Naive thymus-derived CD8-positive, alpha-beta T cell (primary cell): Measurements from ENCODE around the gene CASR. TPM values are rescaled to one million over a fixed set of nuclear protein-coding genes. Genes with fewer than 3 reads are reported as not detected.
A peak's percentile ranks its signal among the peaks of the same experiment; 100 is the strongest.

Experiments
- ATAC-seq, 2 donors: fragments of 150-1000 bp; cut with Tn5 transposase in 1 of 2; sonication (Bioruptor Pico), chemical (Tn5 transposase) in 1 of 2; 1 replicate in 1 of 2; 2 replicates in 1 of 2; pipeline ENCODE4 v1.10.0; 2021; ENCODE audit warnings: mild to moderate bottlenecking in 2 of 2, moderate library complexity in 2 of 2
- POLR2A ChIA-PET: fragments of 350-600 bp; sonication (Branson Sonifier 250); formaldehyde crosslinking; loops from one replicate; lab custom pipeline; 2021; ENCODE audit warnings: antibody characterized with exemption; lab: Charles Lee
- DNase-seq, 10 donors: peaks; one replicate each; pipeline versions ENCODE4 v3.0.0 to v3.0.0-alpha.2; 2020 to 2022
- H3K27ac Mint-ChIP-seq, 10 donors: one replicate each; pipeline ENCODE4 v1.8.0; 2020 to 2022; ENCODE audit warnings: mild to moderate bottlenecking in 10 of 10, mixed read lengths in 10 of 10, moderate library complexity in 4 of 10, inconsistent platforms in 1 of 10
- H3K27me3 Mint-ChIP-seq, 5 donors: one replicate each; pipeline ENCODE4 v1.8.0; 2021 to 2022; ENCODE audit warnings: mixed read lengths in 5 of 5
- H3K36me3 Mint-ChIP-seq, 3 donors: one replicate each; pipeline ENCODE4 v1.8.0; 2020 to 2022; ENCODE audit warnings: mixed read lengths in 3 of 3, mild to moderate bottlenecking in 2 of 3, inconsistent platforms in 1 of 3
- H3K4me1 Mint-ChIP-seq, 4 donors: one replicate each; pipeline ENCODE4 v1.8.0; 2021 to 2022; ENCODE audit warnings: mixed read lengths in 4 of 4
- H3K4me3 Mint-ChIP-seq, 10 donors: one replicate each; pipeline ENCODE4 v1.8.0; 2020 to 2022; ENCODE audit warnings: mild to moderate bottlenecking in 10 of 10, mixed read lengths in 10 of 10, moderate library complexity in 6 of 10, inconsistent platforms in 1 of 10
- H3K9me3 Mint-ChIP-seq, 9 donors: one replicate each; pipeline ENCODE4 v1.8.0; 2020 to 2022; ENCODE audit warnings: mixed read lengths in 9 of 9, mild to moderate bottlenecking in 3 of 9, inconsistent platforms in 1 of 9, moderate library complexity in 1 of 9
- polyA plus RNA-seq, 3 donors: library from polyadenylated mRNA; unstranded; fragments of 300-500 nt; fragmentation: Illumina TruSeq; gene quantifications; one replicate each; pipeline ENCODE4 v1.2.3, GENCODE V29; 2021
- total RNA-seq, 8 experiments: library from RNA in 2 of 8; stranded (reverse) in 2 of 8; gene quantifications; one replicate each; pipeline ENCODE4 v1.2.3 and lab custom pipeline; 2021 to 2026

The CASR gene
- total and polyA plus RNA-seq, 5 experiments from 2014 or later, result not detected

DNA sequence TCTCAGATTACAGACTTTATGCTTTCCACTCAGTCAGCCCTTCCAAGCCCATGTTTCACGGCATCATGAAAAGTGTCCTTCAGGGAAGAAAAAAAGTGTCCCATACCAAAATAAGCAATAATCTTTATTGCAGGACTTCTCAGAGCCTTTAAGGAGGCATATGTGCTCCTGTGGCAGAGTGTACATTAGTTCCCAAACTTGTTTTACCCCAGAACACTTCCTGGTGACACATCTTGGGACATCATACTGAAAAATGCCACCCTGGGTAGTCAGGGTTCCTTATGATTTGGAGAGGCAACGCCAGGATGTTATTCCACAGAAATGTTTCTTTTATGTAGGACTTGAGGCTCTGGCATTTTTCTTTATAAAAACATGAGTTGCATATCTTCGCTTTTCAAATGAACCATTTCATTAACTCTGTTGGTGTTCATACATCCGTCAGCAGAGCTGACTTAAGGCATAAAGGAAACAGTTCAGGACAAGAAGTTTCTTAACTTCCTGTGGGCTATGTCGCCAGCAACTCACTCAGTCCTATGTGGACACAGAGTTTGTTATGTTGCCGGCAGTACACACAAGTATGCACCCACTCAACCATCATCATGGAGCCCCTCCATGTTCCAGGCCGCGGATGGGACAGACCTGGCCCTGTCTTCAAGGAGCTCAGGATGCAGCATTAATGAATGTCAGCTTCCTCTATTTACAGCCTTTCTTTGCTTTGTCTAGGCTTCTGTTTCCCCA lies 63.8 kb downstream of the CASR start:
- Mint-ChIP-seq H3K36me3 (no peaks in the 10 kb centered on the region), H3K4me1 (peaks cover 1 to 31% (median 11%) of the 10 kb centered on the region in 4 donors), H3K27me3 (peaks cover 0 to 4% (median 0%) of the 10 kb centered on the region in 5 donors), H3K27ac (peak overlapping the region in 1 of 10 donors; percentile 1), H3K4me3 (peak overlapping the region in 1 of 10 donors; percentile 68), H3K9me3 (no peaks in the 10 kb centered on the region)
- no peak for DNase-seq
- ATAC-seq, result peak in 1 of 2 donors; percentile 5
- POLR2A ChIA-PET, result no interaction called here

DNA sequence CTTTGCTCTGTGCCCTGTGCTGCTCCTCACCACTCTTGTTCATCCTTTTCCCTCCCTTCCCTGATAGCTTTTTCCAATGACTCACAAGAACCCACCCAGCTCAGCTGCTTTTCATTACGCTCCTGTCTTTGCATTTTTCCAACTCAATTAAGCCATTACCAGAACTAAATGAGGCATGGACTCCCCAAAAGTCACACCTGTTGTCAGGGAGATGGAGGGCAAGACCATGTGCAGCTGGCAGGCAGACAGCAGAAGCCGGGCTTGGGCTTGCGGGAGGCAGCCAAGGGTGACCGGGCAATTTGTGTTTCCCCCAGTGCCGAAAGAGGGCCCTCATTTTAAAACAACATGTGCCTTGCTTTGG lies 64.3 kb downstream of the CASR start:
- Mint-ChIP-seq H3K9me3 (no peaks in the 10 kb centered on the region), H3K4me1 (peaks cover 1 to 31% (median 11%) of the 10 kb centered on the region in 4 donors), H3K4me3 (peak overlapping the region in 1 of 10 donors; percentile 68), H3K27me3 (peaks cover 0 to 2% (median 0%) of the 10 kb centered on the region in 5 donors), H3K36me3 (no peaks in the 10 kb centered on the region), H3K27ac (no peak overlapping the region)
- POLR2A ChIA-PET, result interaction anchor here (0.7 kb wide), 1 partner anchor 531 kb away, joined by 3 read pairs; no protein-coding TSS in a partner anchor
- ATAC-seq, result no peak
- no peak for DNase-seq

DNA sequence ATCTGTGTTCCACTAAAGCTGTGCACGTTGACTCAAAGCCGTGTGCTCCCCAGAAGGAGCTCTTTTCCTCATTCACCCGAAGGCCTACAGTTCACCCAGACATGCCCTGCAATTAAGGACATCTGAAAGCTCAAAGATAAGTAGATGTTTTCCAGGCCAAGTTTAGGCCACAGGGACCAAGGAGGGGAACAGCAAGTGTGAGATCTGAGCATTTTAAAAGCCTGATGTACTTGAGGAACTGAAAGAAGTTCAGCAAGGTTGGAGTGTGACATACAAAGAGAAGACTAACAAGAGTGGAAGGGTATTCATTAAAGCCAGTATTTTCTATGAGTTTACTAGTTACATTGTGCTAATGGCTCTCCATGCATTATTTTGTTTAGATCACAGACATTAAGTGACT lies 68.0 kb downstream of the CASR start:
- Mint-ChIP-seq H3K36me3 (no peaks in the 10 kb centered on the region), H3K4me3 (no peak overlapping the region), H3K27ac (no peak overlapping the region), H3K9me3 (no peaks in the 10 kb centered on the region), H3K4me1 (peaks cover 1 to 24% (median 5%) of the 10 kb centered on the region in 4 donors), H3K27me3 (no peaks in the 10 kb centered on the region)
- ATAC-seq (no peak), DNase-seq (no peak)
- POLR2A ChIA-PET, result no interaction called here

DNA sequence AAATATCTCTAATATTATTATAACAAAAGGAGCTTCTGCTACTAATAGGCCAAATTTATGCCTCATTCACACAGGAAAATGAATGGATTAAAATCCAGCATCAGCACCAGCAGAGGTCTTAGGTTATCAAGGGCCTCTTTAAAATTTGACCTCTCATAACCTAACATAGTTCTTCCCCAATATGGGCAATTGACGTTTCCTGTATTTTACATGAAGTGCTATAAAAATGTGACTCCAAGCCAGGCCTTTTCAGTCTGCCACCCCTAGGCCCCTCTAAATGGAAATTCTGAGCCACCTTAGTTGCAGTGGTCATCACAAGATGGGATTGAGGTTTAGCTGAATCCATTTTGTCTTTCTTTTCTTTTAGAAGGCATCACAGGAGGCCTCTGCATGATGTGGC lies 70.1 kb downstream of the CASR start:
- Mint-ChIP-seq H3K4me3 (no peak overlapping the region), H3K9me3 (no peaks in the 10 kb centered on the region), H3K27me3 (peaks cover 0 to 2% (median 0%) of the 10 kb centered on the region in 5 donors), H3K27ac (no peak overlapping the region), H3K36me3 (no peaks in the 10 kb centered on the region), H3K4me1 (peaks cover 0 to 9% (median under 1%) of the 10 kb centered on the region in 4 donors)
- DNase-seq, result no peak
- POLR2A ChIA-PET, result no interaction called here
- no peak for ATAC-seq

DNA sequence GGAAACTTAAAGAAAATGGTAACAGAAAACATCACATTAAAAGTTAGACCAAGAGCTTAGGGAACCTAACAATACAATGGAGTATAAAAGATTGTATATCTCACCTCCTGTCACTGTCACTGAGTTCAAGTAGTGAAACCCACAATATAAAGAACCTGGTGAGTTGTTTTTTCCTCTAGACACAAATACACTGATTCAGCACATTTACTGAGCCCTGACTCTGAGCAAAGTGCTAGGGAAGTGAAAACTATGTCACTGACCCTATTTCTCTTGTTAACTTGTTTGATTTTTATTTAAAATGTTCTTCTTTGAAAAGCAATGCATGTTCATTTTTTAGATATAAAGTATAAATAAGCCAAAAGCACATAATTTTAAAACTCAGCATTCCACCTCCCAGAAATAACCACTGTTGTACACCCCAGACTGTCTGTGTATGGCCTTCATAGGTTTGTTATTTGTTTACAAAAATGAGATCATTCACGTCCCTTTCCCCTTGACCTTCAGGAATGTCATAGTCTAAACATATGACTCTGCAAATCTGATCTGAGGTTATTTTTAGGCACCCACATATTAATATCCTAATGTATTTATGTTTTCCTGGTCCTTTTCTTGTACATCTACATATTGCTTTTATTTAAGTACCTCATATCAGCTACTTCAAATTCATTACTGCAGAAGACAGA lies 72.4 kb downstream of the CASR start:
- Mint-ChIP-seq H3K27me3 (peaks cover 0 to 5% (median 0%) of the 10 kb centered on the region in 5 donors), H3K27ac (no peak overlapping the region), H3K4me3 (no peak overlapping the region), H3K4me1 (peaks cover 0 to 11% (median 1%) of the 10 kb centered on the region in 4 donors), H3K9me3 (no peaks in the 10 kb centered on the region), H3K36me3 (no peaks in the 10 kb centered on the region)
- ATAC-seq (no peak), DNase-seq (no peak)
- POLR2A ChIA-PET, result no interaction called here

DNA sequence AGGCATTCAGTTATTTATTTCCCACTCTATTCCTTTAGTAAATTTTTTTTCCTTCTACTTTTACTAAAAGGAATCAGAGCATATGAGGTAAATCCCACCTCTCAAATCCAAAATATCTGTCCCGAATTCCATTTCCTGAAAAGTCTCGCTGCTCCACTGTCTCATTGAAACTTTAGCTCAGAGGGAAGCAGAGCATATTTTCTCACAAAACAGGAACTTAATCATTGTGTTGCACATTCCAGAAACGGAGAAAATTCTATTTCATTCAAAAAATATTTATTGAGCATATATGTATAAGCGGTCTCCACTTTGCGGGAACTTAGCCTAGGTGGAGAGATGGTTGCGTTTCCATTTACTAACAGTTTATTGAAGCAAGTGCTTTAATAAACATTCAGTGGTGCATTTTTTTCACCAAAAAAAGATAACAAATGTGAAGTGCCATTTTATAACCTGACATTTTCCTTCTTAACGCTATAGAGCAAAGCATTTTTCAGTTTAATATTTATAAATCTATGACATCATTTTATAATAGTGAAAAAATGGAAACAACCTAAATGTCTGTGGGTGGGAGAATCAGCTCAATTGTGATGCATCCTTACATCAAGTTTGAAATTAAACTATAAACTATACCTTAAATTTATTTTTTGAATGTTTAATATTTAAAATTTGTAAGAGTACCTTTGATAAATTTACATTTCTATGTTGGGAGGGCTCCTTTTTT lies 74.3 kb downstream of the CASR start:
- H3K27ac Mint-ChIP-seq, result no peak overlapping the region
- ATAC-seq (no peak), DNase-seq (no peak)
- H3K4me3 Mint-ChIP-seq, result no peak overlapping the region
- no peaks in the 10 kb centered on the region for H3K9me3 Mint-ChIP-seq
- POLR2A ChIA-PET, result no interaction called here
- no peaks in the 10 kb centered on the region for H3K36me3 Mint-ChIP-seq
- peaks cover 0 to 13% (median 3%) of the 10 kb centered on the region in 5 donors for H3K27me3 Mint-ChIP-seq
- H3K4me1 Mint-ChIP-seq, result peaks cover 0 to 7% (median 1%) of the 10 kb centered on the region in 4 donors

DNA sequence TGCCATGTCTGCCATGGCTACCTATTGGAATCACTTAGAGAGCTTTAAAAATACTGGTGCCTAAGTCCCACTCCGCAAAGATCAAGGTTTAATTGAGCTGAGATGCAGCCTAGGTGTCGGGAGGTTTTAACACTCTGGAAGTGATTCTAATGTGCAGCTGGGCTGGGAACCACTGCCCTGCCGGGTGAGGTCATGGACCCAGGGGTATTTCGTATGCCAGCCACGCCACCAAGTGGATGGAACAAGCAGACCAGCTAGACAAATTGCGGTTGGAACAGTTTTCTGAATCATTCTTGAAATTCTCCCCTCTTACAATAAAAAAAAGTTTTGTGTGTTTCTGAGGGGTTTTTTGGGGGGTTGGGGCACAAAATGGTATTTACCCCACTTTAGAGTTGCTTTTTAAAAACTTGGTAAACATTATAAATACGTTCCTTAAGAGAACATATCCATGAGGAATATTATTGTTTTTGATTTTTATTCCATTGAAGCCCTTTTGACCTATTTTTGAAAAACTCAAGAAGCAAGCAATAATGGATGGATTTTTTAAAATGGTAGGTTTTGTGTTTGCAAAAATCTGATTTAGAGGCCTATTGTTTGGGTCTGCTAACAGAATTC lies 75.4 kb downstream of the CASR start:
- no peak overlapping the region for H3K27ac Mint-ChIP-seq
- H3K4me3 Mint-ChIP-seq, result no peak overlapping the region
- H3K4me1 Mint-ChIP-seq, result peaks cover 0 to 7% (median 1%) of the 10 kb centered on the region in 4 donors
- no peaks in the 10 kb centered on the region for H3K9me3 Mint-ChIP-seq
- DNase-seq, result peak in 1 of 10 donors; percentile 22
- peaks cover 0 to 13% (median 4%) of the 10 kb centered on the region in 5 donors for H3K27me3 Mint-ChIP-seq
- no peaks in the 10 kb centered on the region for H3K36me3 Mint-ChIP-seq
- POLR2A ChIA-PET, result no interaction called here
- ATAC-seq, result no peak

DNA sequence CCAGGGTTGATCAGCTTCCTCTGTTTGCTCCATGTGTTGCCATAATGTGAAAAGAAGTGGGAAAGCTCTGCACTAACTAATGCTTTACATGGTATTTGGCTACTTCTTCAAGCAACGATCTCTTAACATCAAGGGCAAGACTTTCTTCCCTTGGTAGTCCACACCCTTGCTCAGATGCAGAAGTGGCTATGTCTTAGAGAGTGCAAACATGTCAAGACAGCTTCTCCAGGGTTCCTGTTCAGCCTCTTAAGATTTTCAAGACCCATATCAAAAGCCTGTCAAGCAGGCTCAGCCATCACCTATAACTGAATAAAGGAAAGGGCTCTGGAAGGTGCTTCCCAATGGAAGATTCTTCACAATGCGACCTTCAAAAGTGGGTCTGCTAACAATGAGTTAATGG lies 76.7 kb downstream of the CASR start:
- Mint-ChIP-seq H3K27ac (no peak overlapping the region), H3K4me1 (peaks cover 0 to 10% (median 2%) of the 10 kb centered on the region in 4 donors), H3K9me3 (no peaks in the 10 kb centered on the region), H3K36me3 (no peaks in the 10 kb centered on the region), H3K4me3 (no peak overlapping the region), H3K27me3 (peaks cover 4 to 15% (median 5%) of the 10 kb centered on the region in 5 donors)
- ATAC-seq (no peak), DNase-seq (no peak)
- POLR2A ChIA-PET, result no interaction called here

DNA sequence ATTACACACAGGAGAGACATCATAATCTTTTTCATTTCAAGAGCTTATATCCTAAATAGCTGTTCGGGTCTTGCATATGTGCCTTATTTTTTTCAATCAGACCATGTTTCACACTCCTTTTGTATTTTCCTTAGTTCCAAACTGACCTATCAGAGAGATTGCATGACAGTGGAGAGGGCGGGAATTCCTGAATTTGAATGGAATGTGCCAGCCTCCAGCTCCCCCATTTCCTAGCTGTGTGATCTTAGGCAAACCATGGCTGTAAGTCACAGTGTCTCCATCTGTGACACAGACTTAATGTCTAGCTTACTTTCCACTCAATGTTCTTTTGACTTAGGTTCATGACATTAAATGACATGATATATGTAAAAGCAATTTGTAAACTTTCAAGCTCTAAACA lies 79.6 kb downstream of the CASR start:
- Mint-ChIP-seq H3K4me1 (peaks cover 0 to 8% (median 2%) of the 10 kb centered on the region in 4 donors), H3K27me3 (peaks cover 7 to 17% (median 10%) of the 10 kb centered on the region in 5 donors), H3K4me3 (no peak overlapping the region), H3K9me3 (no peaks in the 10 kb centered on the region), H3K27ac (no peak overlapping the region), H3K36me3 (no peaks in the 10 kb centered on the region)
- DNase-seq (no peak), ATAC-seq (no peak)
- POLR2A ChIA-PET, result no interaction called here

DNA sequence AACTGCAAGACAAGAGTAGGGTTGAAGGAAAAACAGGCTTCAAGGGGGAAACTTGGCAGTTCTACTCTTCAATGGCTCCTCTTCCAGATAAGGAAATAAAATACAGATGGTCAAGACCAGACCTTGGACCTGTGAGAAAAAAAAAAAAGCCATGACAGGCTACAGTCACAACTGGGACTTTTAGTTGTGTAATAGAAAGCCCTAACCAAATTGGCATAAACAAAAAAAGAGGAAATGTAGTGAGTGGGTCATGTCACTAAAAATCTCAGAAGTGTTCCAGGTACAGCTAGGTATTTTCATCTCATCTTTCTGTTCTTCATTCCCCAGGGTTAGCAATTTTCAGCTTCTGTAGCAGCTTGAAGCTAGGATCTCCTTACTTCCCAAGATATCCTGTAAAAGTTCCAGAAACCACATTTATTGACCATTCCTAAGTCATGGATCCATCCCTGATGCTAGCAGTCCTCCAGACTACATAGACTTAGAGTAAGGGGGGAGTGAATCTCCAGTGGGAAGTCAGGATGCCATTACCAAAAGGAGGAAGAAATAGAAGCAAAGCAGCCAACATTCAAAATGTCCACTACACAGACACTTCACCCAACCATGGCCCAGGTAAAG lies 80.6 kb downstream of the CASR start:
- no peak overlapping the region for H3K27ac Mint-ChIP-seq

DNA sequence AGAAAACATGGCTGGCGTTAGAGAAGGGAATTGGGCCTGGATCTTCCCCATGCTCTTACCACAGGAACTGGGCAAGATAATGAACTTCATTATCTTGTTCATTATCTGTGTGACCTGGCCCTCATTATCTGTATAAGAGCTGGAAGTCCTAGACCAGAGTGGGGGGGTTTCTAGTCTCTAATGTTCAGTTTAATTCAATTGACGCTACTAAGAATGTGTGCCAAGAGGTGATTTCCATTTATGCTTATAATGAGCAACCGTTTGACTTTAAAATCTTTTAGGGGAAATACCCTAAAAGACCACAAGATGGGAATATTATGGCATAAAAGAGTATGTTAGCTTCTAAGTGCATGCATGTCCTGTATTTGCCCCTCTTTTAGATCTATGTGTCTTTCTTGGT lies 82.5 kb downstream of the CASR start:
- Mint-ChIP-seq H3K27ac (no peak overlapping the region), H3K36me3 (no peaks in the 10 kb centered on the region), H3K4me3 (no peak overlapping the region), H3K27me3 (peaks cover 6 to 12% (median 10%) of the 10 kb centered on the region in 5 donors), H3K4me1 (peaks cover under 1 to 8% (median 3%) of the 10 kb centered on the region in 4 donors), H3K9me3 (no peaks in the 10 kb centered on the region)
- DNase-seq (no peak), ATAC-seq (no peak)
- POLR2A ChIA-PET, result no interaction called here

More for the DNA sequence above, 80.6 kb downstream of the CASR start:
- DNase-seq (no peak), ATAC-seq (no peak)
- peaks cover 0 to 6% (median 2%) of the 10 kb centered on the region in 4 donors for H3K4me1 Mint-ChIP-seq
- H3K36me3 Mint-ChIP-seq, result no peaks in the 10 kb centered on the region
- H3K9me3 Mint-ChIP-seq, result no peaks in the 10 kb centered on the region
- peaks cover 7 to 15% (median 10%) of the 10 kb centered on the region in 5 donors for H3K27me3 Mint-ChIP-seq
- POLR2A ChIA-PET, result no interaction called here
- no peak overlapping the region for H3K4me3 Mint-ChIP-seq
